GM12878 (cell line): ENCODE data around the gene CNST. TPM values are rescaled to one million over a fixed set of nuclear protein-coding genes. Genes with fewer than 3 reads are reported as not detected.

Experiments
- ATF7 ChIP-seq: fragments of 450-650 bp; IDR thresholded peaks from 2 replicates; pipeline ENCODE4 v1.6.1; 2016; ENCODE audit warnings: low read depth, mild to moderate bottlenecking
- IKZF2 ChIP-seq, 2 experiments: fragments of 450-650 bp; IDR thresholded peaks; 2 replicates each; pipeline ENCODE4 v1.6.1; 2017; ENCODE audit warnings: mild to moderate bottlenecking in 2 of 2, moderate library complexity in 2 of 2
- JUNB ChIP-seq: IDR thresholded peaks from 2 replicates; pipeline ENCODE4 v1.6.1; 2016; ENCODE audit warnings: antibody characterized with exemption, mild to moderate bottlenecking
- MLLT1 ChIP-seq: fragments of 450-650 bp; IDR thresholded peaks from 2 replicates; pipeline ENCODE4 v1.6.1; 2016; ENCODE audit warnings: mild to moderate bottlenecking
- MXI1 ChIP-seq: fragments of 150-350 bp; IDR thresholded peaks from 2 replicates; pipeline ENCODE4 v1.6.1; 2011; ENCODE audit warnings: low read depth, mild to moderate bottlenecking, inconsistent platforms, low read length, improper control_type of control experiment
- MYC ChIP-seq: IDR thresholded peaks from 2 replicates; pipeline ENCODE4 v1.6.1; 2011; ENCODE audit warnings: mild to moderate bottlenecking, low read length, moderate library complexity, inconsistent platforms; ENCODE audit not compliant: insufficient read depth, insufficient replicate concordance, insufficient read length, severe bottlenecking
- NFYA ChIP-seq: IDR thresholded peaks from 2 replicates; pipeline ENCODE4 v1.6.1; 2011; ENCODE audit warnings: low read depth, mild to moderate bottlenecking, low read length, improper control_type of control experiment, borderline replicate concordance
- RB1 ChIP-seq: fragments of 450-650 bp; formaldehyde crosslinking; IDR thresholded peaks from 2 replicates; pipeline ENCODE4 v1.6.1; 2017; ENCODE audit warnings: mild to moderate bottlenecking, borderline replicate concordance
- RELA ChIP-seq: fragments of 450-650 bp; IDR thresholded peaks from 2 replicates; pipeline ENCODE4 v1.8.0; 2014; ENCODE audit warnings: borderline replicate concordance; ENCODE audit not compliant: partially characterized antibody
- YY1 ChIP-seq: IDR thresholded peaks from 2 replicates; pipeline ENCODE4 v1.6.1; 2011; ENCODE audit warnings: low read depth, mild to moderate bottlenecking, low read length
- polyA plus RNA-seq, 11 experiments: library from polyadenylated mRNA; depleted of rRNA in 4 of 11; unstranded in 6 of 11; stranded (reverse) in 5 of 11; fragments of >200 nt; fragmentation: Nextera tagmentation in 4 of 11; fragmentation: Illumina TruSeq in 1 of 11; extraction: Ambion mirVana in 4 of 11; extraction: Trizol in 1 of 11; gene quantifications; 1 replicate in 1 of 11; 2 replicates in 10 of 11; pipeline versions ENCODE4 v1.2.1 to v1.2.3, GENCODE V29; 2011 to 2016; ENCODE audit warnings: inconsistent platforms in 2 of 11, missing spikeins in 2 of 11, low read depth in 1 of 11
- total RNA-seq, 4 experiments: library from RNA; depleted of rRNA in 3 of 4; stranded (reverse); fragments of >200 nt in 3 of 4; fragmentation: Illumina TruSeq in 1 of 4; extraction: Trizol in 1 of 4; gene quantifications; 2 replicates each; pipeline versions ENCODE4 v1.2.1 to v1.2.3, GENCODE V29; 2013 to 2021
- TF ChIP-seq, protein P1 (sequence below): fragments of 450-650 bp; IDR thresholded peaks from 2 replicates; pipeline ENCODE4 v1.6.1; 2016; ENCODE audit warnings: mild to moderate bottlenecking
- TF ChIP-seq, protein P2 (sequence below): IDR thresholded peaks from 2 replicates; pipeline ENCODE4 v1.6.1; 2012; ENCODE audit warnings: mild to moderate bottlenecking, low read depth, low read length
- TF ChIP-seq, protein P3 (sequence below): fragments of 150-350 bp; IDR thresholded peaks from 2 replicates; pipeline ENCODE4 v1.6.1; 2016; ENCODE audit warnings: low read depth, low read length
- TF ChIP-seq, protein P4 (sequence below): fragments of 450-650 bp; IDR thresholded peaks from 2 replicates; pipeline ENCODE4 v1.6.1; 2017; ENCODE audit warnings: mild to moderate bottlenecking, moderate library complexity

The CNST gene
- total and polyA plus RNA-seq, 10 of the 15 experiments (the other 5 are each of a cell fraction or from before 2014, with no cell fraction given): 4.8 to 16.2 (median 12.3) TPM

DNA sequence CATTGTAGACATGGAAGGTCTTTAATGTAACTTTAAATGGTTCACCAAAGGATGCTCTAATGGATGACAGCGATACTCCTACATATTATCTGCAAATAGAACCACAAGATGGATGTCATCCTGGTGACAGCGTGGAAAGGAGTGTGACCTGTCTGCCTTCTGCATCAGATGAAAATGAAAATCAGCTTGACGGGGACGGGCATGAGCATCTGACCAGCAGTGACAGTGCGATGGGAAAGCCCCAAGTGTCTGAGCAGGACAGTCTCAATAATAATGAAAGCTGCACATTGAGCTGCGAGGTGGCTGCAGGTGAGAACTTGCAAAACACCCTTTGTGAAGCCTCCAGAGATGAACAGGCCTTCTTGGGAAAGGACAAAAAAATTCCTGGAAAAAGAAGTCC lies 25.2 kb downstream of the CNST start (continued):
- TF ChIP-seq, protein P1, sequence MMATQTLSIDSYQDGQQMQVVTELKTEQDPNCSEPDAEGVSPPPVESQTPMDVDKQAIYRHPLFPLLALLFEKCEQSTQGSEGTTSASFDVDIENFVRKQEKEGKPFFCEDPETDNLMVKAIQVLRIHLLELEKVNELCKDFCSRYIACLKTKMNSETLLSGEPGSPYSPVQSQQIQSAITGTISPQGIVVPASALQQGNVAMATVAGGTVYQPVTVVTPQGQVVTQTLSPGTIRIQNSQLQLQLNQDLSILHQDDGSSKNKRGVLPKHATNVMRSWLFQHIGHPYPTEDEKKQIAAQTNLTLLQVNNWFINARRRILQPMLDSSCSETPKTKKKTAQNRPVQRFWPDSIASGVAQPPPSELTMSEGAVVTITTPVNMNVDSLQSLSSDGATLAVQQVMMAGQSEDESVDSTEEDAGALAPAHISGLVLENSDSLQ: peak; percentile 76
- TF ChIP-seq MLLT1 (no peak), NFYA (no peak), MXI1 (peak; percentile 63; the same call in 1 of the 2 replicates), IKZF2 (IDR thresholded peaks at IDR 0.05) (no peak), JUNB (peak; percentile 53), RELA (peak; percentile 62), ATF7 (no peak), RB1 (no peak), MYC (no peak), YY1 (peak; percentile 72)
- TF ChIP-seq, protein P2, sequence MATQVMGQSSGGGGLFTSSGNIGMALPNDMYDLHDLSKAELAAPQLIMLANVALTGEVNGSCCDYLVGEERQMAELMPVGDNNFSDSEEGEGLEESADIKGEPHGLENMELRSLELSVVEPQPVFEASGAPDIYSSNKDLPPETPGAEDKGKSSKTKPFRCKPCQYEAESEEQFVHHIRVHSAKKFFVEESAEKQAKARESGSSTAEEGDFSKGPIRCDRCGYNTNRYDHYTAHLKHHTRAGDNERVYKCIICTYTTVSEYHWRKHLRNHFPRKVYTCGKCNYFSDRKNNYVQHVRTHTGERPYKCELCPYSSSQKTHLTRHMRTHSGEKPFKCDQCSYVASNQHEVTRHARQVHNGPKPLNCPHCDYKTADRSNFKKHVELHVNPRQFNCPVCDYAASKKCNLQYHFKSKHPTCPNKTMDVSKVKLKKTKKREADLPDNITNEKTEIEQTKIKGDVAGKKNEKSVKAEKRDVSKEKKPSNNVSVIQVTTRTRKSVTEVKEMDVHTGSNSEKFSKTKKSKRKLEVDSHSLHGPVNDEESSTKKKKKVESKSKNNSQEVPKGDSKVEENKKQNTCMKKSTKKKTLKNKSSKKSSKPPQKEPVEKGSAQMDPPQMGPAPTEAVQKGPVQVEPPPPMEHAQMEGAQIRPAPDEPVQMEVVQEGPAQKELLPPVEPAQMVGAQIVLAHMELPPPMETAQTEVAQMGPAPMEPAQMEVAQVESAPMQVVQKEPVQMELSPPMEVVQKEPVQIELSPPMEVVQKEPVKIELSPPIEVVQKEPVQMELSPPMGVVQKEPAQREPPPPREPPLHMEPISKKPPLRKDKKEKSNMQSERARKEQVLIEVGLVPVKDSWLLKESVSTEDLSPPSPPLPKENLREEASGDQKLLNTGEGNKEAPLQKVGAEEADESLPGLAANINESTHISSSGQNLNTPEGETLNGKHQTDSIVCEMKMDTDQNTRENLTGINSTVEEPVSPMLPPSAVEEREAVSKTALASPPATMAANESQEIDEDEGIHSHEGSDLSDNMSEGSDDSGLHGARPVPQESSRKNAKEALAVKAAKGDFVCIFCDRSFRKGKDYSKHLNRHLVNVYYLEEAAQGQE: no peak
- TF ChIP-seq, protein P3, sequence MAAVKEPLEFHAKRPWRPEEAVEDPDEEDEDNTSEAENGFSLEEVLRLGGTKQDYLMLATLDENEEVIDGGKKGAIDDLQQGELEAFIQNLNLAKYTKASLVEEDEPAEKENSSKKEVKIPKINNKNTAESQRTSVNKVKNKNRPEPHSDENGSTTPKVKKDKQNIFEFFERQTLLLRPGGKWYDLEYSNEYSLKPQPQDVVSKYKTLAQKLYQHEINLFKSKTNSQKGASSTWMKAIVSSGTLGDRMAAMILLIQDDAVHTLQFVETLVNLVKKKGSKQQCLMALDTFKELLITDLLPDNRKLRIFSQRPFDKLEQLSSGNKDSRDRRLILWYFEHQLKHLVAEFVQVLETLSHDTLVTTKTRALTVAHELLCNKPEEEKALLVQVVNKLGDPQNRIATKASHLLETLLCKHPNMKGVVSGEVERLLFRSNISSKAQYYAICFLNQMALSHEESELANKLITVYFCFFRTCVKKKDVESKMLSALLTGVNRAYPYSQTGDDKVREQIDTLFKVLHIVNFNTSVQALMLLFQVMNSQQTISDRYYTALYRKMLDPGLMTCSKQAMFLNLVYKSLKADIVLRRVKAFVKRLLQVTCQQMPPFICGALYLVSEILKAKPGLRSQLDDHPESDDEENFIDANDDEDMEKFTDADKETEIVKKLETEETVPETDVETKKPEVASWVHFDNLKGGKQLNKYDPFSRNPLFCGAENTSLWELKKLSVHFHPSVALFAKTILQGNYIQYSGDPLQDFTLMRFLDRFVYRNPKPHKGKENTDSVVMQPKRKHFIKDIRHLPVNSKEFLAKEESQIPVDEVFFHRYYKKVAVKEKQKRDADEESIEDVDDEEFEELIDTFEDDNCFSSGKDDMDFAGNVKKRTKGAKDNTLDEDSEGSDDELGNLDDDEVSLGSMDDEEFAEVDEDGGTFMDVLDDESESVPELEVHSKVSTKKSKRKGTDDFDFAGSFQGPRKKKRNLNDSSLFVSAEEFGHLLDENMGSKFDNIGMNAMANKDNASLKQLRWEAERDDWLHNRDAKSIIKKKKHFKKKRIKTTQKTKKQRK: no peak
- TF ChIP-seq, protein P4, sequence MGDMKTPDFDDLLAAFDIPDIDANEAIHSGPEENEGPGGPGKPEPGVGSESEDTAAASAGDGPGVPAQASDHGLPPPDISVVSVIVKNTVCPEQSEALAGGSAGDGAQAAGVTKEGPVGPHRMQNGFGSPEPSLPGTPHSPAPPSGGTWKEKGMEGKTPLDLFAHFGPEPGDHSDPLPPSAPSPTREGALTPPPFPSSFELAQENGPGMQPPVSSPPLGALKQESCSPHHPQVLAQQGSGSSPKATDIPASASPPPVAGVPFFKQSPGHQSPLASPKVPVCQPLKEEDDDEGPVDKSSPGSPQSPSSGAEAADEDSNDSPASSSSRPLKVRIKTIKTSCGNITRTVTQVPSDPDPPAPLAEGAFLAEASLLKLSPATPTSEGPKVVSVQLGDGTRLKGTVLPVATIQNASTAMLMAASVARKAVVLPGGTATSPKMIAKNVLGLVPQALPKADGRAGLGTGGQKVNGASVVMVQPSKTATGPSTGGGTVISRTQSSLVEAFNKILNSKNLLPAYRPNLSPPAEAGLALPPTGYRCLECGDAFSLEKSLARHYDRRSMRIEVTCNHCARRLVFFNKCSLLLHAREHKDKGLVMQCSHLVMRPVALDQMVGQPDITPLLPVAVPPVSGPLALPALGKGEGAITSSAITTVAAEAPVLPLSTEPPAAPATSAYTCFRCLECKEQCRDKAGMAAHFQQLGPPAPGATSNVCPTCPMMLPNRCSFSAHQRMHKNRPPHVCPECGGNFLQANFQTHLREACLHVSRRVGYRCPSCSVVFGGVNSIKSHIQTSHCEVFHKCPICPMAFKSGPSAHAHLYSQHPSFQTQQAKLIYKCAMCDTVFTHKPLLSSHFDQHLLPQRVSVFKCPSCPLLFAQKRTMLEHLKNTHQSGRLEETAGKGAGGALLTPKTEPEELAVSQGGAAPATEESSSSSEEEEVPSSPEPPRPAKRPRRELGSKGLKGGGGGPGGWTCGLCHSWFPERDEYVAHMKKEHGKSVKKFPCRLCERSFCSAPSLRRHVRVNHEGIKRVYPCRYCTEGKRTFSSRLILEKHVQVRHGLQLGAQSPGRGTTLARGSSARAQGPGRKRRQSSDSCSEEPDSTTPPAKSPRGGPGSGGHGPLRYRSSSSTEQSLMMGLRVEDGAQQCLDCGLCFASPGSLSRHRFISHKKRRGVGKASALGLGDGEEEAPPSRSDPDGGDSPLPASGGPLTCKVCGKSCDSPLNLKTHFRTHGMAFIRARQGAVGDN: no peak
